Memory B cell (primary cell): ENCODE results near the gene DTX3.
A peak's percentile ranks its signal among the peaks of the same experiment; 100 is the strongest.
"Not testable (repeated sequence)": the region's sequence is repeated elsewhere in the genome, so short reads cannot be mapped to it uniquely, and the experiment has no call there.

Experiments
- ATAC-seq: fragments of 150-1000 bp; cut with Tn5 transposase; 2 replicates; pipeline ENCODE4 v1.10.0; 2021; ENCODE audit warnings: low read depth, mild to moderate bottlenecking, moderate library complexity
- DNase-seq, 2 donors: peaks; one replicate each; pipeline ENCODE4 v3.0.0; 2022; ENCODE audit warnings: low spot score in 2 of 2
- H3K27ac Mint-ChIP-seq: one replicate; pipeline ENCODE4 v1.8.0; 2022; ENCODE audit warnings: mild to moderate bottlenecking, moderate library complexity, mixed read lengths
- H3K27me3 Mint-ChIP-seq: one replicate; pipeline ENCODE4 v1.8.0; 2022; ENCODE audit warnings: mixed read lengths
- H3K36me3 Mint-ChIP-seq: one replicate; pipeline ENCODE4 v1.8.0; 2022; ENCODE audit warnings: mild to moderate bottlenecking, mixed read lengths
- H3K4me1 Mint-ChIP-seq: one replicate; pipeline ENCODE4 v1.8.0; 2022; ENCODE audit warnings: mixed read lengths
- H3K4me3 Mint-ChIP-seq: one replicate; pipeline ENCODE4 v1.8.0; 2022; ENCODE audit warnings: mild to moderate bottlenecking, moderate library complexity, mixed read lengths
- H3K9me3 Mint-ChIP-seq: one replicate; pipeline ENCODE4 v1.8.0; 2022; ENCODE audit warnings: mixed read lengths

Gene DTX3

DNA sequence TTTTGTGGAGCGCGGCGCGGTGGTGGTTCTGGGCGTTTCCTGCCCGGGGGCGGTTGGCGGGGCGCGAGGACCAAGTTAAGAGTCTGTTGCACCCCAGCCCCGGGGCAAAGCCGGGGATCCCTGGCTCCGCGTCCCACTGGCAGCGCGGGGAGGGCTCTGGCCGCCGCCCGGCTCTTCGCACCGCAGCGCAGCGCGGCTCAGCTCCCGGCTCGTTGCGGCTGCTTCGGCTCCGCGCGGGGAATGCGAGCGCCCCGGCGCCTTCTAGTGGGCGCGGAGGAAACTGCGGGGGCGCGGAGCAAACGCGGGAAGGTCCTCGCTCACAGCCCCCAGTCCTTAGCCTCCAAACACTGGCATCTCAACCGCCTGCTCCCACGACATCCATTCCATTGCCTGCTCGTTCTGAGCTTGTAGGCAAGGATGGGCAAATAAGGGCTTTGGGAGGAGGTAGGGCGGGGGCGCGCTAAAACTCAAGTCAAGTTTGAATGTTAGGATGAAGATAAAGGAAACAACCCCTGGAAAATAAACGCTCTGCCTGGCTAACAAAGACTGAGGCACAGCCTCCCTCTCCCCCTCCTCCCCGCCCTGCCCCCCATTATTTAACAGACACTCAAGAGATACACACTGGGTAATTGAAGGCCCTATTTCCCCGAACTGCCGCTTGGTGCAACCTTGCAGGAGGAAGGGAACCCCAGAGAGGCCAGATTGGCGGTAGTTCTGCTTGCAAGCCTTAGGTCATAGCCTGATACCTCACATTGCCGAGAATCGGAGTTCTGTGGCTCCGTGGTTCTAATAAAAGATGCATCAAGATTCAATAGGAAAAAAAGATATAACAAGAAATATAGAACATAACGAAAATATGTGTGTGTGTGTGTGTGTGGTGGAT lies 28.6 kb downstream of the DTX3 start, which contains the start of gene B4GALNT1:
Gene B4GALNT1 (minus strand): TSS at position 244 of the 883 bp plus-strand sequence. CDS start 1,069 bp downstream, outside the sequence.
- Mint-ChIP-seq H3K4me3 (peak within 1 kb of the TSS; percentile 72), H3K36me3 (no peaks in the 10 kb centered on the region), H3K27me3 (peaks cover 31% of the 10 kb centered on the region), H3K4me1 (peaks cover 8% of the 10 kb centered on the region), H3K9me3 (no peaks in the 10 kb centered on the region), H3K27ac (peak within 1 kb of the TSS; percentile 18)
- peak; percentile 81 for ATAC-seq
- peak; percentile 67 to 81 for DNase-seq

DNA sequence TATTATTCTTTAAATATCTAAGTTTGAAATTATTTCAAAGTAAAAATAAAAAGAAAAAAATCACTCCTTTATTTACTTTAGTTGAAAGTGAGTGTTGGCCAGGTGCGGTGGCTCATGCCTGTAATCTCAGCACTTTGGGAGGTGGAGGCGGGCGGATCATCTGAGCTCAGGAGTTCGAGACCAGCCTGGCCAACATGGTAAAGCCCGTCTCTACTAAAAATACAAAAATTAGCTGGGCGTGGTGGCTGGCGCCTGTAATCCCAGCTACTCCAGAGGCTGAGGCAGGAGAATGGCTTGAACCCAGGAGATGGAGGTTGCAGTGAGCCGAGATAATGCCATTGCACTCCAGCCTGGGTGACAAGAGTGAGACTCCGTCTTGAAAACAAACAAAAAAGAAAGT lies 32.1 kb downstream of the DTX3 start:
- H3K4me3 Mint-ChIP-seq, H3K4me1 Mint-ChIP-seq, DNase-seq, ATAC-seq, H3K9me3 Mint-ChIP-seq, H3K27ac Mint-ChIP-seq, H3K36me3 Mint-ChIP-seq: not testable (repeated sequence)
- H3K27me3 Mint-ChIP-seq: peaks cover 17% of the 10 kb centered on the region

DNA sequence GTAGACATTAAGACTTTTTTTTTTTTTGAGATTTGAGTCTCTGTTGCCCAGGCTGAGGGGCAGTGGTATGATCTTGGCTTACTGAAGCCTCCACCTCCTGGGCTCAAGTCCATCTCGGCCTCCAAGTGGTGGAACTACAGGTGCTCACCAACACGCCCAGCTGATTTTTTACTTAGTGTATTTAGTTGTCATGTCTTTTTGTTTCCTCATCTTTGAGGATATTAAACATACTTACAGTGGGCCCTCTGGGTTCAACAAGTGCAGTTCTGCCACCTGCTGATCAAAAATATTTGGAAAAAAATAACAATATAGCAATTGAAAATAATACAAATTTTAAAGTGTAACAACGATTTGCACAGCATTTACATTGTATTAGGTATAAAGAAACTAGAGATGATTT lies 32.7 kb downstream of the DTX3 start:
- peaks cover 15% of the 10 kb centered on the region for H3K27me3 Mint-ChIP-seq
- H3K4me3 Mint-ChIP-seq: no peak overlapping the region
- H3K4me1 Mint-ChIP-seq: peaks cover 5% of the 10 kb centered on the region
- ATAC-seq: no peak
- H3K27ac Mint-ChIP-seq: no peak overlapping the region
- DNase-seq: no peak
- H3K9me3 Mint-ChIP-seq: no peaks in the 10 kb centered on the region
- H3K36me3 Mint-ChIP-seq: no peaks in the 10 kb centered on the region

DNA sequence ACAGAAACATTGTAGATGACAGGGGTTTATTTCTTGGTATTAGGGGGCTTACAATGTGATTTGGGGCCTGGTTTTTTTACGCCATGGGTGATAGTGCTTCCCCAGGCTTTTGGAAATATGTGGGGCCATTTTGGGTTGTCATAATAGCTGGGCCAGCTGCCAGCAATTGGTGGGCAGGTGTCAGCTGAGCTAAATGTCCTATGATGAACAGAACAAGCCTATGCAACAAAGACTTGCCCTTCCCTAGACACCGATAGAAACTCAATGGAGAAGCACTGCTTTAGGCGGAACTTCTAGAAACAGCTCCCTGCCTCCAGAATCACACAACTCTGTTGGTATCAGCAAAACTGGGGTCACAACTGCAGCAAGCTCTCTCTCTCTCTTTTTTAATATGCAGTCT lies 33.5 kb downstream of the DTX3 start:
- Mint-ChIP-seq H3K4me3 (no peak overlapping the region), H3K27me3 (peaks cover 15% of the 10 kb centered on the region), H3K27ac (no peak overlapping the region), H3K36me3 (no peaks in the 10 kb centered on the region), H3K4me1 (peaks cover 5% of the 10 kb centered on the region), H3K9me3 (no peaks in the 10 kb centered on the region)
- ATAC-seq: no peak
- DNase-seq: no peak

DNA sequence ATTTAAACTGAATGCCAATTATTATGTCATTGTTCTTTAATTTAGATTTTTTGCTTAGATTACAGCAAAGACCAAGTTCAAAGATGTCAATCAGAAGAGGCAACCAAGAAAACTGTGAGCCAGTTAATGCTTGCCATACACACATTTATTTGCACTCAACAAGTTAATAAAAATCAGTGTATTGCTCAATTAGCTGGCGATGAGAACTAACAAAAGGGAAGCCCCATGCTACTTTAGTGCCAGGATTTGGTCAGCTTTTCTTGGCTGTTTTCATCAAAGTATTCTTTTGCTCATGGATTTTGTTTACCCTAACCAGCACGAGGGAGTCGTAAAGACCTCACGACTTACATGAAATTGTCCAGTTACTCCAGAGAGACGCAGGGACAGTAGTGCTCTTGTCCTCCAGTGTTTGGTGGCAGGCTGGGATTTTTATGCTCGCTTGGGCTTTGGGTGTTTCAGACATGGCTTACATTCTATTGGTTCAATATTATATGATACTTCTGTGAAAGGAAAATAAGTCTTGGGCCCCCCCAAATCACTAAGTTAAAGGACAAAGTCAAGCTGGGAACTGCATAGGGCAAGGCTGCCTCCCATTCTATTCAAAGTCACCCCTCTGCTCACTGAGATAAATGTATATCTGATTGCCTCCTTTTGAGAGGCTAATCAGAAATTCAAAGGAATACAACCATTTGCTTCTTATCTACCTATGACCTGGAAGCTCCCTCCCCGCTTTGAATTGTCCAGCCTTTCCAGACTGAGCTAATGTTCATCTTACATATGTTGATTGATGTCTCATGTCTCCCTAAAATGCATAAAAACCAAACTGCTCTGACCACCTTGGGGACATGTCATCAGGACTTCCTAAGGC lies 35.8 kb downstream of the DTX3 start:
- Mint-ChIP-seq H3K9me3 (no peaks in the 10 kb centered on the region), H3K27me3 (peaks cover 8% of the 10 kb centered on the region), H3K4me1 (no peaks in the 10 kb centered on the region), H3K27ac (no peak overlapping the region), H3K36me3 (no peaks in the 10 kb centered on the region), H3K4me3 (no peak overlapping the region)
- ATAC-seq: no peak
- DNase-seq: no peak

DNA sequence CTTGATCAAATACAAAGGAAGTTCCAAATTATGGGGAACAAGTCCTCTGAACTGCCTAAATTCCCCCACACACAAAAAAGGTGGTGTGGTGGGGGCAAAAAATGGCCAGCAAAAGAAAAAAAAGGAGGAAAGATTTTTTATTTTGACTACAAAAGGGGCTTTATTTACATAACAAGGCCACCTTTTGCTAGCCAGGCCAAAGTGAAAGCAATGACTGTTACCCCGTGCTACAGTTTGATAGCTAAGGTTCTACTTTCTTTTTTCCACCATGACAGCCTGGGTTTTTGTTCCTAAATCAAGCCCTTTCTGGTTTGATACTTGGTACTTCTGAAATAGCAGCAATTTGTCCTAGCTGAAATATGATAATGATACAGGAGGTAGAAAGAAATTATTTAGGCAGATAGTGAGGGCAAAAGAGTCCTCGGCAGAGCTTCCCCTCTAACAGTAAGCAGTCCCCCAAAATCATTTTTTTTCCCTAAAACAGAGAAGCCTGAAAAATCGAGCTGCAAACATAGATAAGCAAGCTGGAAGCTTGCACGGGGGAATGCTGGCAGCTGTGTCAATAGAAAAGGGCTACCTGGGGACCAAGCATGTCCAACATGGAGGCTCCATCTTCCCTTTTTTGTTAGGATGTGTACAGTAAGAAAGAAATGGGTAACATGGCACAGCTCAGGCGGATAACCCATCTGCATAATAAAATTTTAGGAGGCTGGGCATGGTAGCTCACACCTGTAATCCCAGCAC lies 37.2 kb downstream of the DTX3 start:
- Mint-ChIP-seq H3K9me3 (no peaks in the 10 kb centered on the region), H3K4me3 (no peak overlapping the region), H3K36me3 (no peaks in the 10 kb centered on the region), H3K27ac (no peak overlapping the region), H3K4me1 (no peaks in the 10 kb centered on the region), H3K27me3 (peaks cover 8% of the 10 kb centered on the region)
- DNase-seq: no peak
- no peak for ATAC-seq

DNA sequence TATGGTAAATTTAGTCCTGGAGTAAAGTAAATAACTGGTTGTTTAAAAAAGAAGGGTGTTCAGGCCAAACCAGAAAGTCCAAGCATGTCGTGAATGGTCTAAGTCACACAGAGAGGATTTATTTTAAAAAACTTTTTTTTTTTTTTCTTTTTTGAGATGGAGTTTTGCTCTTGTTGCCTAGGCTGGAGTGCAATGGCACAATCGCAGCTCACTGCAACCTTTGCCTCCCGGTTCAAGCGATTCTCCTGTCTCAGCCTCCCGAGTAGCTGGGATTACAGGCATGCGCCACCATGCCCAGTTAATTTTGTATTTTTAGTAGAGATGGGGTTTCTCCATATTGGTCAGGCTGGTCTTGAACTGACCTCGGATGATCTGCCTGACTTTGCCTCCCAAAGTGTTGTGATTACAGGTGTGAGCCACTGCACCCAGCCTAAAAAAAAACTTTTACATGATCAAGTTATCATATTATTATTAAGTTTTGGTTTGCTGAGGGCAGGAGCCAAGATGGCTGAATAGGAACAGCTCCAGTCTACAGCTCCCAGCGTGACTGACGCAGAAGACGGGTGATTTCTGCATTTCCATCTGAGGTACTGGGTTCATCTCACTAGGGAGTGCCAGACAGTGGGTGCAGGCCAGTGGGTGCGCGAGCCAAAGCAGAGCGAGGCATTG lies 41.5 kb downstream of the DTX3 start:
- not testable (repeated sequence) for H3K36me3 Mint-ChIP-seq, H3K9me3 Mint-ChIP-seq, ATAC-seq, H3K27me3 Mint-ChIP-seq, H3K27ac Mint-ChIP-seq, H3K4me1 Mint-ChIP-seq, DNase-seq, H3K4me3 Mint-ChIP-seq

DNA sequence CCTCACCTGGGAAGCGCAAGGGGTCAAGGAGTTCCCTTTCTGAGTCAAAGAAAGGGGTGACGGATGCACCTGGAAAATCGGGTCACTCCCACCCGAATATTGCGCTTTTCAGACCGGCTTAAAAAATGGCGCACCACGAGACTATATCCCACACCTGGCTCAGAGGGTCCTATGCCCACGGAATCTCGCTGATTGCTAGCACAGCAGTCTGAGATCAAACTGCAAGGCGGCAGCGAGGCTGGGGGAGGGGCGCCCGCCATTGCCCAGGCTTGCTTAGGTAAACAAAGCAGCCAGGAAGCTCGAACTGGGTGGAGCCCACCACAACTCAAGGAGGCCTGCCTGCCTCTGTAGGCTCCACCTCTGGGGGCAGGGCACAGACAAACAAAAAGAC lies 42.0 kb downstream of the DTX3 start:
- H3K27me3 Mint-ChIP-seq, ATAC-seq, H3K27ac Mint-ChIP-seq, H3K4me1 Mint-ChIP-seq, H3K9me3 Mint-ChIP-seq, DNase-seq, H3K4me3 Mint-ChIP-seq, H3K36me3 Mint-ChIP-seq: not testable (repeated sequence)

DNA sequence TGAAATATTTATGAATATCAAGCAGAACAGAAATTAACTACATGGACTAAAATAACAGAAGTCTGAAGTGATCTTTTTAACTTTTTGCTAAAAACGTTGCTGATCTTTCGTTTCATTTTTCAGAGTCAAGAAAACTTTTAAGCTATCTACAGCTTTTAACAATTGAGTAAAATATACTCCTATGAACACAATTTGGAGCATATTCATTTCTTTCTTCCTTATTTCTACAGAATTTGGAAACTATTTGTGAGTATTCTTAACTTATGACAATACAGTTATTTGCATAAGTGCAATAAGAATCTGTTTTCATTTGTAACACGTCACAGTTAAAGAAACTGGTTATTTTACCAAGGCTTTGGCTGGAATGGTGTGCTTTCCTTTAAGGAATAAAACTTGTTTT lies 49.4 kb downstream of the DTX3 start:
- H3K27ac Mint-ChIP-seq: no peak overlapping the region
- H3K36me3 Mint-ChIP-seq: no peaks in the 10 kb centered on the region

DNA sequence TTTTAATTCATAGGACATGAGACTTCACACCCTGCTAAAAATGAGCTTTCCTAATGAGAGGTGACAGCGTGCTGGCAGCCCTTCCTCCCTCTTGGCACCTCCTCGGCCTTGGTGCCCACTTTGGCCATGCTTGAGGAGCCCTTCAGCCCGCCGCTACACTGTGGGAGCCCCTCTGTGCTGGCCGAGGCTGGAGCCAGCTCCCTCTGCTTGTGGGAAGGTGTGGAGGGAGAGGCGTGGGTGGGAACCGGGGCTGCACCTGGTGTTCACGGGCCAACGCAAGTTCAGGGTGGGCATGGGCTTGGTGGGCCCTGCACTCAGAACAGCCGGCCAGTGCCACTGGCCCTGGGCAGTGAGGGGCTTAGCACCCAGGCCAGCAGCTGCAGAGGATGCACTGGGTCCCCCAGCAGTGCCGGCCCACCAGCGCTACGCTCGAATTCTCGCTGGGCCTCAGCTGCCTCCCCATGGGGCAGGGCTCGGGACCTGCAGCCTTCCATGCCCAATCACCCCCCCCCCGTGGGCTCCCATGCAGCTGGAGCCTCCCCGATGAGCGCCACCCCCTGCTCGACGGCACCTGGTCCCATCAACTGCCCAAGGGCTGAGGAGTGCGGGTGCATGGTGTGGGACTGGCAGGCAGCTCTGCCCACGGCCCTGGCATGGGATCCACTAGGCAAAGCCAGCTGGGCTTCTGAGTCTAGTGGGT lies 51.1 kb downstream of the DTX3 start:
- Mint-ChIP-seq H3K27ac (no peak overlapping the region), H3K27me3 (peaks cover 2% of the 10 kb centered on the region), H3K4me3 (no peak overlapping the region), H3K36me3 (no peaks in the 10 kb centered on the region), H3K4me1 (no peaks in the 10 kb centered on the region), H3K9me3 (no peaks in the 10 kb centered on the region)
- DNase-seq: no peak
- ATAC-seq: no peak

More for the DNA sequence above, 49.4 kb downstream of the DTX3 start:
- no peak overlapping the region for H3K4me3 Mint-ChIP-seq
- ATAC-seq: no peak
- H3K4me1 Mint-ChIP-seq: no peaks in the 10 kb centered on the region
- H3K9me3 Mint-ChIP-seq: no peaks in the 10 kb centered on the region
- DNase-seq: no peak
- peaks cover 3% of the 10 kb centered on the region for H3K27me3 Mint-ChIP-seq

DNA sequence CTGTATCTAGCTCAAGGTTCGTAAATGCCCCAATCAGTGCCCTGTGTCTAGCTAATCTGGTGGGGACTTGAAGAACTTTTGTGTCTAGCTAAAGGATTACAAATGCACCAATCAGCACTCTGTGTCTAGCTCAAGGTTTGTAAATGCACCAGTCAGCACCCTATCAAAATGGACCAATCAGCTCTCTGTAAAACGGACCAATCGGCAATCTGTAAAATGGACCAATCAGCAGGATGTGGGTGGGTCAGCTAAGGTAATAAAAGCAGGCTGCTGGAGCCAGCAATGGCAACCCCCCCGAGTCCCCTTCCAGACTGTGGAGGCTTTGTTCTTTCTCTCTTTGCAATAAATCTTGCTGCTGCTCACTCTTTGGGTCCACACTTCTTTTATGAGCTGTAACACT lies 51.8 kb downstream of the DTX3 start:
- ATAC-seq: not testable (repeated sequence)

DNA sequence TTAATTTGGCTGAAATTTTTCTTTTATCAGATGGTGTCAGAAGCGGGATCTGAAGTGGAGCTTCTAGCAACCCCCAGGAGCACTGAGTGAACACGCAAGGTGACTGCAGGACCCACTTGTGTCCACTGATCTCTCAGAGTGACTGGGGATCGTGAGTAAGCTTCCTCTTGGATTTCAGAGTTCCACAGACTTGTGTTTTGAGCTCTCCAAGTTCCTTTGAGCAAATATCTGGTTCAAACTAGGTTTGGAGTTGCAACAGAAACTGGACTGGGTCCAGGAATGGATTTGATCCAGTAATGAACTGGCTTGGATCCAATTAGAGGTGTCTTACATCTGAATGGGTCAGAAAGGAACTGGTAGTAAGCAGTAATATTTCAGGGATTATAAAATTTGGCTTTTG lies 53.1 kb downstream of the DTX3 start:
- Mint-ChIP-seq H3K9me3 (no peaks in the 10 kb centered on the region), H3K27me3 (peaks cover 2% of the 10 kb centered on the region), H3K36me3 (no peaks in the 10 kb centered on the region), H3K4me1 (no peaks in the 10 kb centered on the region), H3K4me3 (no peak overlapping the region), H3K27ac (no peak overlapping the region)
- DNase-seq: no peak
- no peak for ATAC-seq

More for the DNA sequence above, 51.8 kb downstream of the DTX3 start:
- not testable (repeated sequence) for H3K9me3 Mint-ChIP-seq, H3K27ac Mint-ChIP-seq, H3K4me1 Mint-ChIP-seq, H3K36me3 Mint-ChIP-seq, DNase-seq, H3K27me3 Mint-ChIP-seq, H3K4me3 Mint-ChIP-seq

DNA sequence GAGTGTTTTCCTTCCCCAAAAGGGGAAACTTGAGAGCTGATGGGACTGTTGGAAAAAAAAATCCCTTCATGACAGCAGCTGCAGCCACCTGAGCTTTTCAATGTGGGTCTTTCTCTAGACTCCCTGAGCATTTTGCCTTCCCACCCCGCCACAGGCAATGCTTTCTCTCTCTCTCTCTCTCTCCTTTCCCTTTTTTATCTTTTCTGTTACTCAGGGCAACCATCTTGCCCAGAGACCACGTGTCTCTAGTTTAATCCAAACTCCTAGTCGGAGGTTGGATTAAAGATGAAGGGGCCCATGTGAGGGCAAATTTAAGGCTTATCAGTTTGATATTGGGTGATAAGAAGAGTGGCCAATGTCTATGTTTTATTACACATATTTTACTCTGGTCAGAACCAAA lies 54.3 kb downstream of the DTX3 start:
- Mint-ChIP-seq H3K36me3 (no peaks in the 10 kb centered on the region), H3K27ac (no peak overlapping the region), H3K9me3 (no peaks in the 10 kb centered on the region), H3K4me1 (no peaks in the 10 kb centered on the region), H3K27me3 (peaks cover 2% of the 10 kb centered on the region), H3K4me3 (no peak overlapping the region)
- DNase-seq (no peak), ATAC-seq (no peak)
